OCI-LY1 (cell line): ENCODE data around the gene SYNDIG1.

ENCODE experiments used
- EZH2 ChIP-seq: fragments of 200-600 bp; sonication (generic), shearing (Covaris generic); IDR thresholded peaks from 2 replicates; pipeline ENCODE4 v1.8.0; 2017; ENCODE audit warnings: borderline replicate concordance, mixed run types, mild to moderate bottlenecking, antibody characterized with exemption, low read length, moderate library complexity, mixed read lengths
- TF ChIP-seq, protein P1 (sequence below): fragments of 200-600 bp; sonication (generic), shearing (Covaris generic); IDR thresholded peaks from 2 replicates; pipeline ENCODE4 v1.5.1; 2017; ENCODE audit warnings: mild to moderate bottlenecking, antibody characterized with exemption, low read length, moderate library complexity, mixed read lengths

DNA sequence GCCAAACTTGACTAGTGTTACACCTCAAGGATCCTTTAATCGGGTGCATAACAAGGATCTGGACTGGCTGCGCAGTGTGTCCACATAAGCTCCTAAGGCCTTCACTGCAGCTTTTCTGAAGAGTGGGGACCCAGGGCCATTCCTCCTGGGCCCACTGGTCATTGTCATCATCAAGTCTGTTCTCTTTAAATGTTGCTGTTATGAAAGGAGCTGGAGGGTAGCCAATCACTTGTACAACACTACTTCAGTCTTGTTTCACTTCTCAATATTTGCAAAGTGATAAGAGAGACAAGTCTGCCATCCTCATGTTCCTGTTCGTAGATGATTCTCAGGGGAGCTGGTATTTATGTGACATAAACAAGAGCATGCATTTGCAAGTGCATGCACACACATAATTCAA lies 149.8 kb downstream of the SYNDIG1 start:
- TF ChIP-seq, protein P1, sequence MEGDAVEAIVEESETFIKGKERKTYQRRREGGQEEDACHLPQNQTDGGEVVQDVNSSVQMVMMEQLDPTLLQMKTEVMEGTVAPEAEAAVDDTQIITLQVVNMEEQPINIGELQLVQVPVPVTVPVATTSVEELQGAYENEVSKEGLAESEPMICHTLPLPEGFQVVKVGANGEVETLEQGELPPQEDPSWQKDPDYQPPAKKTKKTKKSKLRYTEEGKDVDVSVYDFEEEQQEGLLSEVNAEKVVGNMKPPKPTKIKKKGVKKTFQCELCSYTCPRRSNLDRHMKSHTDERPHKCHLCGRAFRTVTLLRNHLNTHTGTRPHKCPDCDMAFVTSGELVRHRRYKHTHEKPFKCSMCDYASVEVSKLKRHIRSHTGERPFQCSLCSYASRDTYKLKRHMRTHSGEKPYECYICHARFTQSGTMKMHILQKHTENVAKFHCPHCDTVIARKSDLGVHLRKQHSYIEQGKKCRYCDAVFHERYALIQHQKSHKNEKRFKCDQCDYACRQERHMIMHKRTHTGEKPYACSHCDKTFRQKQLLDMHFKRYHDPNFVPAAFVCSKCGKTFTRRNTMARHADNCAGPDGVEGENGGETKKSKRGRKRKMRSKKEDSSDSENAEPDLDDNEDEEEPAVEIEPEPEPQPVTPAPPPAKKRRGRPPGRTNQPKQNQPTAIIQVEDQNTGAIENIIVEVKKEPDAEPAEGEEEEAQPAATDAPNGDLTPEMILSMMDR: no peak
- no peak for TF ChIP-seq EZH2
